ENCODE measurements around the gene SIGLEC11.

SIGLEC11 gene

GRCh38 chr19:49954933-49955332 lies 6.0 kb downstream of the SIGLEC11 start:
- no peak overlapping the region for H3K4me3 ChIP-seq (ENCODE audit: low read depth, low read length)
- no peak for TF ChIP-seq CTCF (IDR thresholded peaks at IDR 0.05; ENCODE audit: borderline replicate concordance, insufficient read depth, low read depth, low read length)

GRCh38 chr19:49954092-49954829 lies 6.7 kb downstream of the SIGLEC11 start:
- TF ChIP-seq CTCF (IDR thresholded peaks at IDR 0.05; ENCODE audit: borderline replicate concordance, insufficient read depth, low read depth, low read length), result no peak

GRCh38 chr19:49953416-49953815 lies 7.6 kb downstream of the SIGLEC11 start:
- TF ChIP-seq CTCF (IDR thresholded peaks at IDR 0.05; ENCODE audit: borderline replicate concordance, insufficient read depth, low read depth, low read length), result no peak
- H3K4me3 ChIP-seq (ENCODE audit: low read depth, low read length), result no peak overlapping the region

More at GRCh38 chr19:49954092-49954829, 6.7 kb downstream of the SIGLEC11 start:
- H3K4me3 ChIP-seq (ENCODE audit: low read depth, low read length), result no peak overlapping the region

GRCh38 chr19:49952906-49953305 lies 8.1 kb downstream of the SIGLEC11 start:
- TF ChIP-seq CTCF (IDR thresholded peaks at IDR 0.05; ENCODE audit: borderline replicate concordance, insufficient read depth, low read depth, low read length), result no peak
- no peak overlapping the region for H3K4me3 ChIP-seq (ENCODE audit: low read depth, low read length)

- TF ChIP-seq CTCF (IDR thresholded peaks at IDR 0.05; ENCODE audit: borderline replicate concordance, insufficient read depth, low read depth, low read length), result no peak
- no peak overlapping the region for H3K4me3 ChIP-seq (ENCODE audit: low read depth, low read length)
Measured at GRCh38 chr19:49952479-49952836, 8.5 kb downstream of the SIGLEC11 start.

- H3K4me3 ChIP-seq (ENCODE audit: low read depth, low read length), result no peak overlapping the region
- no peak for TF ChIP-seq CTCF (IDR thresholded peaks at IDR 0.05; ENCODE audit: borderline replicate concordance, insufficient read depth, low read depth, low read length)
Measured at GRCh38 chr19:49951806-49952478, 9.0 kb downstream of the SIGLEC11 start.

Measured in GM12875 (cell line).